GM23338 (cell line): ENCODE results near the gene TTC6.

Experiments used
- CREB1 ChIP-seq: fragments of 250-450 bp; sonication (Bioruptor Pico); IDR thresholded peaks from 2 replicates; pipeline ENCODE4 v1.5.0; 2020; ENCODE audit warnings: low read depth, mild to moderate bottlenecking, moderate library complexity
- CTCF ChIP-seq, 2 experiments: fragments of 200-600 bp in 1 of 2; sonication (generic) in 1 of 2; conservative IDR thresholded peaks; 2 replicates each; pipeline versions ENCODE4 v1.5.1 to v1.6.1; 2016 to 2017; ENCODE audit warnings: antibody characterized with exemption in 2 of 2, low read depth in 2 of 2, mild to moderate bottlenecking in 2 of 2, moderate library complexity in 1 of 2
- ETS1 ChIP-seq: IDR thresholded peaks from 2 replicates; pipeline ENCODE4 v1.6.1; 2016; ENCODE audit warnings: antibody characterized with exemption
- EZH2 ChIP-seq: fragments of 200-600 bp; sonication (generic); IDR thresholded peaks from one replicate; pipeline ENCODE4 v1.8.0; 2017; ENCODE audit warnings: antibody characterized with exemption, mild to moderate bottlenecking, low read depth; ENCODE audit not compliant: unreplicated experiment
- EZH2phosphoT487 ChIP-seq: fragments of 200-600 bp; sonication (generic); IDR thresholded peaks from one replicate; pipeline ENCODE4 v1.8.1; 2018; ENCODE audit warnings: antibody characterized with exemption; ENCODE audit not compliant: unreplicated experiment
- JUNB ChIP-seq: IDR thresholded peaks from one replicate; pipeline ENCODE4 v1.6.1; 2016; ENCODE audit warnings: antibody characterized with exemption; ENCODE audit not compliant: unreplicated experiment
- NANOG ChIP-seq: IDR thresholded peaks from 2 replicates; pipeline ENCODE4 v1.6.1; 2016; ENCODE audit warnings: antibody characterized with exemption, borderline replicate concordance
- POLR2AphosphoS5 ChIP-seq: IDR thresholded peaks from 2 replicates; pipeline ENCODE4 v1.6.1; 2016; ENCODE audit warnings: antibody characterized with exemption, low read depth
- REST ChIP-seq: IDR thresholded peaks from one replicate; pipeline ENCODE4 v1.6.1; 2018; ENCODE audit warnings: antibody characterized with exemption; ENCODE audit not compliant: unreplicated experiment
- STAT1 ChIP-seq: IDR thresholded peaks from one replicate; pipeline ENCODE4 v1.6.1; 2016; ENCODE audit warnings: antibody characterized with exemption; ENCODE audit not compliant: unreplicated experiment
- ZNF114 ChIP-seq: fragments of 250-450 bp; sonication (Bioruptor Pico); IDR thresholded peaks from 2 replicates; pipeline ENCODE4 v1.5.0; 2020; ENCODE audit warnings: mild to moderate bottlenecking, moderate library complexity
- ZNF331 ChIP-seq: fragments of 250-450 bp; sonication (Bioruptor Pico); IDR thresholded peaks from 2 replicates; pipeline ENCODE4 v1.5.0; 2020; ENCODE audit warnings: low read depth, mild to moderate bottlenecking, moderate library complexity

DNA sequence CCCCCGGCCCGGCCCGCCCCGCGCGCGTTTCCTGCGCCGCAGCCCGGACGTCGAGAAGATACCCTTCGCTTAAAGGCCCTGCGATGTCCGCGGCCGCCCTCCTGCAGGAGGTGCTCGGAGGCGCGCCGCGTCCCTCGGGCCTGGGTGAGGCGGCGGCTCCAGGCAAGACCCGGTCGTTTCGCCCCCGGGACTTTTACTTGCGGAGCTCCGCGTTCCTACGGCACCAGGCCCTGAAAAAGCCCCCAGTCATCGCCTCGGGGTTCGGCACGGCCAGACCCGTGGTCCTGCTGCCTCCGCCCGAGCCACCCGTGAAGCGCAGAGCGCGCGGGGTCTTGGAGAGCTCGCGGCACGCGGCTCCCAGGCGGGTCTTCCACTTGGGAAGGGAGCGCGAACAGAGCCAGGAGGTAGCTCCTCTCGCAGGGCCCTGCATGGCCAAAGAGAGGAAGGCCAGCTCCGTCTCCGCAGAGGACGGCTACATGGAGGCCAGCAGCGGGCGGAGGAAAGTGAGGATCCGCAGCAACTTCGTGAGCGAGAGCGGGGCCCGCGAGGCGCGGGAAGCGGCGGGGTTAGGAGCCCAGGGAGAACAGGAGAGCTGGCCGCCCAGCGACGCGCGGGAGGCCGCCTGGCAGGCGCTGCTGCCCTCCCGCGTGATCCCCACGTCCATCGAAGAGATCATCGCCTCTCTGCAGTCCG, 26.9 kb downstream of the TTC6 start:
- TF ChIP-seq CTCF (conservative IDR thresholded peaks at IDR 0.05; ENCODE audit: low read depth in 2 of 2) (no peak; a peak in 1 of 4 replicates), EZH2 (peak; percentile 56), POLR2AphosphoS5 (no peak), EZH2phosphoT487 (no peak), NANOG (no peak), REST (no peak), ZNF114 (no peak), JUNB (no peak), ETS1 (no peak), ZNF331 (CRISPR knock-in tag) (no peak), CREB1 (no peak), STAT1 (no peak)
